Colonic mucosa (tissue), 4 donors: Measurements from ENCODE around the gene POLR3B. TPM values are rescaled to one million over a fixed set of nuclear protein-coding genes. Genes with fewer than 3 reads are reported as not detected.

Experiments used
- DNase-seq: peaks from one replicate; pipeline ENCODE4 v3.0.0-alpha.2; 2020
- H3K27ac ChIP-seq: fragments of 200-600 bp; one replicate; pipeline ENCODE4 v1.8.0; 2021
- H3K27me3 ChIP-seq: fragments of 200-600 bp; one replicate; pipeline ENCODE4 v1.8.0; 2021
- H3K36me3 ChIP-seq: fragments of 200-600 bp; one replicate; pipeline ENCODE4 v1.8.0; 2021
- H3K4me1 ChIP-seq: fragments of 200-600 bp; one replicate; pipeline ENCODE4 v1.8.0; 2021; ENCODE audit warnings: mild to moderate bottlenecking
- H3K4me3 ChIP-seq: fragments of 200-600 bp; one replicate; pipeline ENCODE4 v1.8.0; 2021
- H3K9ac ChIP-seq, 2 donors: one replicate each; pipeline ENCODE4 v1.7.0; 2013; ENCODE audit warnings: control low read depth in 2 of 2, low read depth in 2 of 2, low read length in 2 of 2
- H3K9me3 ChIP-seq: fragments of 200-600 bp; one replicate; pipeline ENCODE4 v1.8.0; 2021
- intact Hi-C: fragments of 100-400 bp; cut with DNase I; formaldehyde crosslinking; loops from one replicate; pipeline ENCODE4 v1.14.1; 2022
- total RNA-seq, 2 donors: library from RNA; stranded (reverse); fragmentation: NEBNext Ultra II Directional in 1 of 2; extraction: Animal tissue kit (Norgen Biotek cat#: 25700) in 1 of 2; gene quantifications; one replicate each; pipeline ENCODE4 v1.2.1, GENCODE V29; 2021
- TF ChIP-seq, protein P1 (sequence below): fragments of 200-600 bp; IDR thresholded peaks from one replicate; pipeline ENCODE4 v1.8.0; 2022; ENCODE audit warnings: antibody characterized with exemption, mild to moderate bottlenecking
- donor health status: healthy.
- donor health status: DM: no; HTN: no; CAD: no.
- donor health status: DM: no; HTN: no; CAD: no.

POLR3B gene
- total RNA-seq, 2 donors from 2014 or later = 5.7 to 10.4 TPM

DNA sequence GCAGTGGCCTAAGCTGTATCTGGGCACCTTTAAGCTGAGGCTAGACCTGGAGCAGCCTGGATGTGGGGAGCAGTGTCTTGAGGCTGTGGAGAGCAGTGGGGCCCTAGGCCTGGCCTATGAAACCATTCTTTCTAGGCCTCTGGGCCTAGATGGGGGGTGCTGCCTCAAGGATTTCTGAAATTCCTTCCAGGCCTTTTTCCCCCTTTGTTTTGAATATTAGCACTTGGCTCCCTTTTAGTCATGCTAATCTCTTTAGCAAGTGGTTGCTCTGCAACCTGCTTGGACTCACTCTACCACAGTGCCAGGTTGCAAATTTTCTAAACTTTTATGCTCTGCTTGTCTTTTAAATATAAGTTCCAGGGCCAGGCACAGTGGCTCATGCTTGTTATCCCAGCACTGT is 183.7 kb downstream of the POLR3B start:
- Histone ChIP-seq H3K36me3 (no peaks in the 10 kb centered on the region), H3K9ac (no peak overlapping the region), H3K9me3 (no peaks in the 10 kb centered on the region), H3K4me3 (no peak overlapping the region), H3K4me1 (no peaks in the 10 kb centered on the region), H3K27ac (no peak overlapping the region), H3K27me3 (no peaks in the 10 kb centered on the region)
- intact Hi-C loops = no loop called here
- TF ChIP-seq, protein P1, sequence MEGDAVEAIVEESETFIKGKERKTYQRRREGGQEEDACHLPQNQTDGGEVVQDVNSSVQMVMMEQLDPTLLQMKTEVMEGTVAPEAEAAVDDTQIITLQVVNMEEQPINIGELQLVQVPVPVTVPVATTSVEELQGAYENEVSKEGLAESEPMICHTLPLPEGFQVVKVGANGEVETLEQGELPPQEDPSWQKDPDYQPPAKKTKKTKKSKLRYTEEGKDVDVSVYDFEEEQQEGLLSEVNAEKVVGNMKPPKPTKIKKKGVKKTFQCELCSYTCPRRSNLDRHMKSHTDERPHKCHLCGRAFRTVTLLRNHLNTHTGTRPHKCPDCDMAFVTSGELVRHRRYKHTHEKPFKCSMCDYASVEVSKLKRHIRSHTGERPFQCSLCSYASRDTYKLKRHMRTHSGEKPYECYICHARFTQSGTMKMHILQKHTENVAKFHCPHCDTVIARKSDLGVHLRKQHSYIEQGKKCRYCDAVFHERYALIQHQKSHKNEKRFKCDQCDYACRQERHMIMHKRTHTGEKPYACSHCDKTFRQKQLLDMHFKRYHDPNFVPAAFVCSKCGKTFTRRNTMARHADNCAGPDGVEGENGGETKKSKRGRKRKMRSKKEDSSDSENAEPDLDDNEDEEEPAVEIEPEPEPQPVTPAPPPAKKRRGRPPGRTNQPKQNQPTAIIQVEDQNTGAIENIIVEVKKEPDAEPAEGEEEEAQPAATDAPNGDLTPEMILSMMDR = no peak
- no peak for DNase-seq

GRCh38 chr12:106551410-106551809 is 193.9 kb downstream of the POLR3B start:
- Histone ChIP-seq H3K27ac (no peak overlapping the region), H3K36me3 (no peaks in the 10 kb centered on the region), H3K9me3 (no peaks in the 10 kb centered on the region), H3K4me3 (no peak overlapping the region), H3K4me1 (no peaks in the 10 kb centered on the region), H3K27me3 (no peaks in the 10 kb centered on the region), H3K9ac (no peak overlapping the region)
- intact Hi-C loops = no loop called here
- no peak for DNase-seq
- TF ChIP-seq, protein P1 = no peak

- no peaks in the 10 kb centered on the region for H3K4me1 ChIP-seq
- no peaks in the 10 kb centered on the region for H3K9me3 ChIP-seq
- DNase-seq = no peak
- H3K36me3 ChIP-seq = no peaks in the 10 kb centered on the region
- no peak overlapping the region for H3K27ac ChIP-seq
- no peak overlapping the region for H3K4me3 ChIP-seq
- intact Hi-C loops = no loop called here
- H3K9ac ChIP-seq = no peak overlapping the region
- TF ChIP-seq, protein P1 = no peak
- H3K27me3 ChIP-seq = no peaks in the 10 kb centered on the region
These were observed 194.7 kb downstream of the POLR3B start for GRCh38 chr12:106552228-106552627.

Other genes with a start within 250 kb of the POLR3B start
- gene NUAK1, start 218.8 kb upstream of the POLR3B start, total RNA-seq = 1 to 10 TPM; 2.2 to 3.7 TPM
- 100 to 1,000 TPM in 1 of 2 donors, 10 to 100 TPM in 1; 91.0 to 148 TPM for gene CKAP4, start 109.7 kb upstream of the POLR3B start, total RNA-seq
- 10 to 100 TPM; 13.3 to 45.6 TPM for gene TCP11L2, start 55.0 kb upstream of the POLR3B start, total RNA-seq
- gene RFX4, start 225.3 kb downstream of the POLR3B start, total RNA-seq = not detected